Fibroblast of lung (primary cell): ENCODE data around the gene WDR75. TPM values are rescaled to one million over a fixed set of nuclear protein-coding genes. Genes with fewer than 3 reads are reported as not detected.

Experiments
- DNase-seq, 2 donors: peaks; one replicate each; pipeline versions ENCODE4 v3.0.0 to v3.0.0-alpha.2; 2010; ENCODE audit warnings: low read depth in 2 of 2
- H2AFZ ChIP-seq: 2 replicates; pipeline ENCODE4 v1.5.1; 2012; ENCODE audit warnings: low read length, control low read depth, inconsistent platforms
- H3K27ac ChIP-seq: 2 replicates; pipeline ENCODE4 v1.5.1; 2011; ENCODE audit warnings: low read length, control low read depth; ENCODE audit not compliant: insufficient read depth
- H3K27me3 ChIP-seq: 2 replicates; pipeline ENCODE4 v1.5.1; 2011; ENCODE audit warnings: mild to moderate bottlenecking, low read length; ENCODE audit not compliant: control insufficient read depth, insufficient read depth
- H3K36me3 ChIP-seq: 2 replicates; pipeline ENCODE4 v1.5.1; 2011; ENCODE audit warnings: low read length; ENCODE audit not compliant: control insufficient read depth, insufficient read depth
- H3K4me1 ChIP-seq: 2 replicates; pipeline ENCODE4 v1.5.1; 2011; ENCODE audit warnings: low read length; ENCODE audit not compliant: control insufficient read depth, insufficient read depth; ENCODE audit errors: extremely low read depth
- H3K4me2 ChIP-seq: 2 replicates; pipeline ENCODE4 v1.5.1; 2011; ENCODE audit warnings: low read length, control low read depth; ENCODE audit not compliant: insufficient read depth; ENCODE audit errors: extremely low read depth
- H3K4me3 ChIP-seq, 4 experiments: fragments of 200-600 bp in 1 of 4; sonication (generic) in 1 of 4; replicated peaks in 1 of 4; 2 replicates each; pipeline ENCODE4 v1.5.1; 2011 to 2016; ENCODE audit warnings: low read length in 4 of 4, low read depth in 3 of 4, mild to moderate bottlenecking in 3 of 4, control low read depth in 2 of 4, inconsistent platforms in 1 of 4, mixed read lengths in 1 of 4; ENCODE audit not compliant: insufficient read depth in 1 of 4; ENCODE audit errors: control extremely low read depth in 1 of 4
- H3K79me2 ChIP-seq: 2 replicates; pipeline ENCODE4 v1.5.1; 2012; ENCODE audit warnings: mild to moderate bottlenecking, low read length, inconsistent platforms; ENCODE audit not compliant: control insufficient read depth, insufficient read depth
- H3K9ac ChIP-seq: 2 replicates; pipeline ENCODE4 v1.5.1; 2011; ENCODE audit warnings: mild to moderate bottlenecking, low read length, control low read depth; ENCODE audit not compliant: insufficient read depth
- H3K9me3 ChIP-seq: 2 replicates; pipeline ENCODE4 v1.5.1; 2012; ENCODE audit warnings: low read depth, low read length; ENCODE audit not compliant: control insufficient read depth, insufficient read depth
- H4K20me1 ChIP-seq: 2 replicates; pipeline ENCODE4 v1.5.1; 2011; ENCODE audit warnings: low read length; ENCODE audit not compliant: control insufficient read depth, insufficient read depth; ENCODE audit errors: extremely low read depth
- CTCF ChIP-seq, 2 donors: IDR thresholded peaks in 1 of 2; conservative IDR thresholded peaks in 1 of 2; 1 replicate in 1 of 2; 2 replicates in 1 of 2; pipeline ENCODE4 v1.5.1; 2011 to 2012; ENCODE audit warnings: low read length in 2 of 2, control low read depth in 1 of 2, inconsistent platforms in 1 of 2, low read depth in 1 of 2, mild to moderate bottlenecking in 1 of 2
- EZH2 ChIP-seq: IDR thresholded peaks from 2 replicates; pipeline ENCODE4 v1.5.1; 2012; ENCODE audit warnings: low read length, control low read depth, mild to moderate bottlenecking; ENCODE audit errors: missing control alignments
- polyA plus RNA-seq, 2 donors: library from polyadenylated mRNA; depleted of rRNA in 1 of 2; stranded (reverse) in 1 of 2; unstranded in 1 of 2; fragments of >200 nt; gene quantifications; 2 replicates each; pipeline ENCODE4 v1.2.1, GENCODE V29; 2011 to 2012; ENCODE audit warnings: missing spikeins in 1 of 2
- total RNA-seq: library from RNA; depleted of rRNA; stranded (reverse); fragments of >200 nt; gene quantifications from 2 replicates; pipeline ENCODE4 v1.2.1, GENCODE V29; 2014

Gene WDR75
- total and polyA plus RNA-seq, 2 donors (not counting 1 experiment from before 2014, with no cell fraction given) = 33.9 to 54.0 TPM

GRCh38 chr2:189501487-189501886 lies 60.2 kb downstream of the WDR75 start:
- Histone ChIP-seq H3K4me1 (no peaks in the 10 kb centered on the region), H3K27ac (no peak overlapping the region)
- no peak for DNase-seq

GRCh38 chr2:189502714-189503113 lies 61.4 kb downstream of the WDR75 start:
- no peaks in the 10 kb centered on the region for H3K27me3 ChIP-seq
- peak in 1 of 2 donors; percentile 11 for DNase-seq
- H3K36me3 ChIP-seq = no peaks in the 10 kb centered on the region
- no peaks in the 10 kb centered on the region for H3K4me1 ChIP-seq
- no peak overlapping the region for H3K4me2 ChIP-seq
- H3K9me3 ChIP-seq = no peaks in the 10 kb centered on the region
- no peak overlapping the region for H3K4me3 ChIP-seq
- H3K79me2 ChIP-seq = no peaks in the 10 kb centered on the region
- TF ChIP-seq EZH2 (no peak), CTCF (conservative IDR thresholded peaks at IDR 0.05 in 1 of 2, IDR thresholded peaks at IDR 0.05 in 1 of 2; ENCODE audit: low read depth in 1 of 2, low read length in 2 of 2) (no peak)
- H3K9ac ChIP-seq = no peak overlapping the region
- H4K20me1 ChIP-seq = no peaks in the 10 kb centered on the region
- H2AFZ ChIP-seq = peak overlapping the region; percentile 8
- no peak overlapping the region for H3K27ac ChIP-seq

More at GRCh38 chr2:189501487-189501886, 60.2 kb downstream of the WDR75 start:
- Histone ChIP-seq H4K20me1 (no peaks in the 10 kb centered on the region), H2AFZ (no peak overlapping the region), H3K4me2 (no peak overlapping the region), H3K9ac (no peak overlapping the region), H3K9me3 (no peaks in the 10 kb centered on the region), H3K4me3 (no peak overlapping the region), H3K36me3 (no peaks in the 10 kb centered on the region), H3K79me2 (no peaks in the 10 kb centered on the region), H3K27me3 (no peaks in the 10 kb centered on the region)
- TF ChIP-seq CTCF (conservative IDR thresholded peaks at IDR 0.05 in 1 of 2, IDR thresholded peaks at IDR 0.05 in 1 of 2; ENCODE audit: low read depth in 1 of 2, low read length in 2 of 2) = no peak
- no peak for TF ChIP-seq EZH2

GRCh38 chr2:189504238-189504637 lies 63.0 kb downstream of the WDR75 start:
- H3K36me3 ChIP-seq = no peaks in the 10 kb centered on the region
- H3K4me2 ChIP-seq = no peak overlapping the region
- no peak overlapping the region for H2AFZ ChIP-seq
- H3K4me3 ChIP-seq = no peak overlapping the region
- no peak overlapping the region for H3K9ac ChIP-seq
- no peaks in the 10 kb centered on the region for H3K79me2 ChIP-seq
- H3K4me1 ChIP-seq = no peaks in the 10 kb centered on the region
- no peaks in the 10 kb centered on the region for H3K9me3 ChIP-seq
- no peaks in the 10 kb centered on the region for H3K27me3 ChIP-seq
- no peaks in the 10 kb centered on the region for H4K20me1 ChIP-seq
- TF ChIP-seq EZH2 = no peak
- no peak for TF ChIP-seq CTCF (conservative IDR thresholded peaks at IDR 0.05 in 1 of 2, IDR thresholded peaks at IDR 0.05 in 1 of 2; ENCODE audit: low read depth in 1 of 2, low read length in 2 of 2)
- H3K27ac ChIP-seq = no peak overlapping the region
- no peak for DNase-seq
